GM04504 (cell line): ENCODE measurements around the gene CAMP.
A peak's percentile ranks its signal among the peaks of the same experiment; 100 is the strongest.
"Not testable (repeated sequence)": the region's sequence is repeated elsewhere in the genome, so short reads cannot be mapped to it uniquely, and the experiment has no call there.

Source experiments
- DNase-seq: peaks from one replicate; pipeline ENCODE4 v3.0.0-alpha.2; 2012; ENCODE audit warnings: low read depth

CAMP gene

DNA sequence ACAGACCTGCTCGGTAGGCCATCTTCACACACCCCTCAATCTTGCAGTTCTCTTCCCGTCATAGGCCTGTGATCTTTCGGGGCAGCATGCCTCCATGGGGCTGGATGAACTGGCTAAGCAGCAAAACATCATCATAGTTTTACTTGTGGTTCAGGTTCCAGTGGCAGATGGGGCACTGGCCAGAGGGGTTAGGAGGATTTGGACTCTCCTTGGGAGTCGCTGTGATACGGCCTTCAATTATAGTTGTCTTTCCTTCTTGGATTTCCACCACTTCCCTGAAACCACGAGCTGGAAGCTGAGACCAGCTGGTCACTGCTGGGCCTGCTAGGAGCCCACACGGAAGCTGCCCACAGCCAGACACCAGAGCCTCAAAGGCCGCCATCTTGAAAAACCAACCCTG is 33.3 kb downstream of the CAMP start:
- DNase-seq, result no peak

DNA sequence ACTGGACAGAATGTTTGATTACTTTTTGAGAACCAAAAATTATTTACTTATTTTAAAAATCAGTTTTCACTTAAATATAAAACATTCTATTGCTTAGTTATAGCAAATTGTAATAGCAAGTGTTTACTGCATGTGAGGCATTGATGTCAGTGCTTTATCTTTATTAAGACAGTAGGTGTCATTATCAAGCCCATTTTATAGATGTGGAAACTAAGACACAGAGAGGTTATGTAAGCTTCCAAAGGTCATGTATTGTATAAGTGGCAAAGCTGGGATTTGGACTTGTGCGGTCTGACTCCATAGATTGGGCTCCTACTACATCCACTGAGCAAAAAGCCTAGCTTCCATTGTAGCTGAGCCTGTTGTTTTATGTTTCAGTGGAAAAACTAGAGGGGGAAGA is 35.2 kb downstream of the CAMP start:
- DNase-seq, result no peak

DNA sequence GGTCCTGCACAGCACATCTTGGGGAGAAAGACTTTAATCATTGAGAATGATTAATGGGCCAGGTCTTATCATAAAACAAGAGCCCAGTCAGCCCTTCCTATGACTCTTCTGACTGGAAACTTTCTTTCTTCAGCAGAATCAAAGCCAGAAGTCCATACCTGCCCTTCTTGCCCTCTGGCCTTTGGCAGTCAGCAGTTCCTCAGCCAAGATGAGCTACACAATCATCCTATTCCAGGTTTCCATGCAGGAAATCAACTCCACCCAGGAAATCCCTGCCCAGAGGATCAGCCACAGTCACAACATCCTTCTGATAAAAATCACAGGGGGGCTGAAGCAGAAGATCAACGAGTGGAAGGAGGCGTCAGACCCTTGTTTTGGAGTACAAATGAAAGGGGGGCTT is 44.5 kb downstream of the CAMP start:
- no peak for DNase-seq

DNA sequence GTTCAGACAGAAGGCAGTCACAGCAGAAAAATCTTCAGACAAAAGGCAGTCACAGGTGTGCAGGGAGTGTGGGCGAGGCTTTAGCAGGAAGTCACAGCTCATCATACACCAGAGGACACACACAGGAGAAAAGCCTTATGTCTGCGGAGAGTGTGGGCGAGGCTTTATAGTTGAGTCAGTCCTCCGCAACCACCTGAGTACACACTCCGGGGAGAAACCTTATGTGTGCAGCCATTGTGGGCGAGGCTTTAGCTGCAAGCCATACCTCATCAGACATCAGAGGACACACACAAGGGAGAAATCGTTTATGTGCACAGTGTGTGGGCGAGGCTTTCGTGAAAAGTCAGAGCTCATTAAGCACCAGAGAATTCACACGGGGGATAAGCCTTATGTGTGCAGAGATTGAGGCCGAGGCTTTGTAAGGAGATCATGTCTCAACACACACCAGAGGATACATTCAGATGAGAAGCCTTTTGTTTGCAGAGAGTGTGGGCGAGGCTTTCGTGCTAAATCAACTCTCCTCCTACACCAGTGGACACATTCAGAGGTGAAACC is 45.2 kb downstream of the CAMP start:
- no peak for DNase-seq

DNA sequence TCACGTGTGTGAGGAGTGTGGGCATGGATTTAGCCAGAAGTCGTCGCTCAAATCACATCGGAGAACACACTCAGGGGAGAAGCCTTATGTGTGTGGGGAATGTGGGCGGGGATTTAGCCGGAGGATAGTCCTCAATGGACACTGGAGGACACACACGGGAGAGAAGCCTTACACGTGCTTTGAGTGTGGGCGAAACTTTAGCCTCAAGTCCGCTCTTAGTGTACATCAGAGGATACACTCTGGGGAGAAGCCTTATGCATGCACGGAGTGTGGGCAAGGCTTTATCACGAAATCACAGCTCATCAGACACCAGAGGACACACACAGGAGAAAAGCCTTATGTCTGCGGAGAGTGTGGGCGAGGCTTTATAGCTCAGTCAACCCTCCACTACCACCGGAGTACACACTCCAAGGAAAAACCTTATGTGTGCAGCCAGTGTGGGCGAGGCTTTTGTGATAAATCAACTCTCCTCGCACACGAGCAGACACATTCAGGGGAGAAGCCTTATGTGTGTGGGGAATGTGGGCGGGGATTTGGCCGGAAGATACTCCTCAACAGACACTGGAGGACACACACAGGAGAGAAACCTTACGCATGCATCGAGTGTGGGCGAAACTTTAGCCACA is 45.8 kb downstream of the CAMP start:
- no peak for DNase-seq

DNA sequence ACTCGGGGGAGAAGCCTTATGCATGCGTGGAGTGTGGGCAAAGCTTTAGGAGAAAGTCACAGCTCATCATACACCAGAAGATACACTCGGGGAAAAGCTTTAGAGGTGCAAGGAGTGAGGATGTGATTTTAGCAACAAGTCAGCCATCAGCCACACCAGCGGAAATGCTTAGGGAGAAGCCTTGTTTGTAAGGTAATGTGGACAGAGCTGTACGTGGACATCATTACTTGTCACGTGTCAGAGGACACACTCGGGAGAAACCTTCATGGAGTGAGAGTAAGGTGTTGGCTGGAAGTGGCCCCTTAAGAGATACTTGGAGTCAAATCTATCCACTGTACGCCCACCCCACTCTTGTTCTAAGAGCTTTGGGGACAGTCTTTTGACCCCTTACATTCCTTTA is 46.3 kb downstream of the CAMP start:
- DNase-seq, result no peak

DNA sequence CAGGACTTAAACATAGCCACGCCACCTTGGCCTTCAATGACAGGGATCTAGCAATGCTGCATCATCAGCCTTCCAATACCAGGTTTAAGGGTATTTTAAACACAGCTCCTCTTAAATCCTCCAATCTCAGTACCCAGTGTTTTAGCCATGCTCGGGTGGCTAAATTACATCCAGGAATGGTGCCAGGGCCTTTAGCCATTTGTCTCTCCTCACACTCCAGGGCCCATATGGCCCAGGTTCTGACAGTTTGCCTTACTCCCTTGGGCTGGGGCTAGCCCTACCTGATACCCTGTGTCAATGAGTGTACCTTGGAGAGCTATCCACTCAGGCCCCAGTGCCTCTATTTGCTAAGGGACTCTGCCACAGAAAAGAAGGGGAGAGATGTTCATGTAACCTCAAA is 47.0 kb downstream of the CAMP start:
- no peak for DNase-seq

DNA sequence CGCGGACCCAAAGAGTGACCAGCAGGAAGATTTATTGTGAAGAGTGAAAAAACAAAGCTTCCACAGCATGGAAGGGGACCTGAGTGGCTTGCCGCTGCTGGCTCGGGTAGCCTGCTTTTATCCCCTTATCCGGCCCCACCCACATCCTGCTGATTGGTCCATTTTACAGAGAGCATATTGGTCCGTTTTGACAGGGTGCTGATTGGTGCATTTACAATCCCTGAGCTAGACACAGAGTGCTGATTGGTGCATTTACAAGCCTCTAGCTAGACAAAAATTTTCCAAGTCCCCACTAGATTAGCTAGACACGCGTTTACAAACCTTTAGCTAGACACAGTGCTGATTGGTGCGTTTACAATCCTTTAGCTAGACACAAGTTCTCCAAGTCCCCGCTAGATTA is 47.9 kb downstream of the CAMP start:
- DNase-seq, result not testable (repeated sequence)

DNA sequence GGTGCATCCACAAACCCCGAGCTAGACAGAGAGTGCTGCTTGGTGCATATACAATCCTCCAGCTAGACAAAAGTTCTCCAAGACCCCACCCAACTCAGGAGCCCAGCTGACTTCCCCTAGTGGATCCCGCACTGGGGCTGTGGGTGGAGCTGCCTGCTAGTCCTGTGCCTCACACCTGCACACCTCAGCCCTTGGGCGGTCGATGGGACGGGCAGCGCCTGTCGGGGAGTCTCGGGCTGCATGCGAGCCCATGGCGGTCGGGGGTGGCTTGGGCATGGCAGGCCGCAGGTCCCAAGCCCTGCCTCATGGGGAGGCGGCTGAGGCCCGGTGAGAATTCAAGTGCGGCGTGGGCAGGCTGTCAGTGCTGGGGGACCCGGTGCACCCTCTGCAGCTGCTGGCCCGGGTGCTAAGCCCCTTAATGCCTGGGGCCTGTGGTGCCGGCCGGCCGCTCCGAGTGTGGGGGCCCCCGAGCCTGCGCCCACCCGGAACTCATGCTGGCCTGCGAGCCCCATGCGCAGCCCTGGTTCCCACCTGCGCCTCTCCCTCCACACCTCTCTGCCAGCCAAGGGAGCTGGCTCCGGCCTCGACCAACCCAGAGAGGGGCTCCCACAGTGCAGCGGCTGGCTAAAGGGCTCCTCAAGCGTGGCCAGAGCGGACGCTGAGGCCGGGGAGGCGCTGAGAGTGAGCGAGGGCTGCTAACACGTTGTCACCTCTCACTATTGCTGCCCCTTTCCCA is 48.6 kb downstream of the CAMP start:
- DNase-seq, result no peak

DNA sequence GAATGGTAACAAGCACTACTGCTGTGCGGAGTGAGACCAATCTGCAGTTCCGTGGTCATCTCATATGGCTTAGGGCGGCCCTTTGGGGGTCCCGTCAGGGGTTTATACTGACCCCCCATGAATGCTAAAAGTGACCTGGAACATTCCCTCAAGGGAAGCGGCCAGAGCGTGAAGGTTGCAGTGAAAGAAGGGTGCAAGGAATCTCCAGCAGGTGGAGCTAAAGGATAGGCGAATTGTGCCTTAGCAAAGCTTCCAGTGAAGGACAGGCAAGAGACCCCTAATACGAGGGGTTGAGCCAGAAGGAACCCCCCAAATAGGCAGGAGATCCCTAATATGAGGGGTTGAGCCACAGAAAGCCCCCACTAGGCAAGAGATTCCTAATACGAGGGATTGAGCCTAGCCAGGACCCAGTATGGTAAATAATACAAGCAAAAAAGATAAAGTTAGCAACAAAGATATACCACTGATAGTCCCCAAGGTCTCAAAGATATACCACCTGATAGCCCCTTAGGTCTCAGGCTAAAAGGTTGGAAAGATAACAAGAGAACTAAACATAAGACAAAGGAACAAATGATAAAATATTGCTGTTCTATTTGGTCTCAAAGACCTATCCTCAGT is 50.4 kb downstream of the CAMP start:
- DNase-seq, result peak; percentile 21

DNA sequence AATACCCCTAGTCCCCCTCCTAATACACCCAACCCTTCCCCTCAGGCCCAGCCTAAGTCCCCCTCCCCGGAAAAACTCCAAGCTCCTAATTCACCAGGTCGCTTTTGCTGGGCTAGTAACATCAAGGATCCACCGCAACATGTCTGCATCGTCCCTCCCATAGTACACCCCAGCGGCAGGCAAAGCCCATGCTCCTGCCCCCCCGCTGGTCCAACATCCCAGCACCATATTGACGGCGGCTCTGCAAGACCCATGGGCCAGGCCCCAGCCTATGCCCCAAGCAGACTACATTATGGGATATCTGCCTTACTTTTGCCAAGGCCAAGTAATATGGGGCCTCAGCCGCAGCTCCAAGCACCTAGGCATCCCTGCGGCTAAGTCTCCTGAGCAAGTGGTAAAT is 51.2 kb downstream of the CAMP start:
- no peak for DNase-seq
